ENCODE measurements around the gene CD209. TPM values are rescaled to one million over a fixed set of nuclear protein-coding genes. Genes with fewer than 3 reads are reported as not detected.

The CD209 gene
- total and polyA plus RNA-seq, 2 experiments from 2014 or later, result 0.35 TPM; not detected in 1

GRCh38 chr19:7699417-7700401, 47.6 kb downstream of the CD209 start (continued):
- TF ChIP-seq ZNF462 (CRISPR knock-in tag; IDR thresholded peaks at IDR 0.05) (no peak), ETS1 (IDR thresholded peaks at IDR 0.05) (no peak), STAT1 (IDR thresholded peaks at IDR 0.05; ENCODE audit: unreplicated experiment) (no peak)

- Histone ChIP-seq H3K4me3 (no peak overlapping the region), H4K20me1 (replicated peaks; ENCODE audit: insufficient read depth) (no peaks in the 10 kb centered on the region), H2AFZ (peak overlapping the region; percentile 84), H3K27me3 (ENCODE audit: insufficient read depth) (no peaks in the 10 kb centered on the region), H3K4me2 (peak overlapping the region; percentile 43; the same call in 1 of the 2 replicates), H3K36me3 (ENCODE audit: insufficient read depth) (no peaks in the 10 kb centered on the region), H3K4me1 (ENCODE audit: insufficient read depth) (0 out of 2 replicates have a peak, but pooled peaks cover 4% of the 10 kb centered on the region), H3K27ac (ENCODE audit: low read depth) (no peak overlapping the region), H3K79me2 (replicated peaks; ENCODE audit: insufficient read depth) (no peaks in the 10 kb centered on the region), H3K9me2 (ENCODE audit: insufficient read depth) (no peaks in the 10 kb centered on the region), H3F3A (replicated peaks; ENCODE audit: low read depth) (no peaks in the 10 kb centered on the region)
- H3K4me1 Mint-ChIP-seq, result peaks cover 26% of the 10 kb centered on the region
- H3K4me3 Mint-ChIP-seq, result no peak overlapping the region
- no peaks in the 10 kb centered on the region; the same call in 2 of the 3 replicates for H3K9me3 Mint-ChIP-seq
- no peaks in the 10 kb centered on the region; the same call in 2 of the 3 replicates for H3K36me3 Mint-ChIP-seq (ENCODE audit: low read depth)
- no peak overlapping the region for H3K27ac Mint-ChIP-seq
- ATAC-seq (no peak), DNase-seq (ENCODE audit: low spot score) (no peak)
- TF ChIP-seq CTCF (conservative IDR thresholded peaks at IDR 0.05; ENCODE audit: low read depth in 2 of 2), result no peak
- no peak for TF ChIP-seq REST (IDR thresholded peaks at IDR 0.05; ENCODE audit: unreplicated experiment)
- TF ChIP-seq ETS1 (IDR thresholded peaks at IDR 0.05), result no peak
- peaks cover 7% of the 10 kb centered on the region for H3K27me3 Mint-ChIP-seq (ENCODE audit: insufficient read depth, low read depth, poor library complexity)
These were observed 48.3 kb downstream of the CD209 start for GRCh38 chr19:7699003-7699402.

Measured in GM23338 (cell line).